Liver (tissue), 9 donors: ENCODE results near the gene ACOT11. TPM values are rescaled to one million over a fixed set of nuclear protein-coding genes. Genes with fewer than 3 reads are reported as not detected.

Source experiments
- DNase-seq: peaks from one replicate; pipeline ENCODE4 v3.0.0-alpha.2; 2017; ENCODE audit warnings: low spot score
- H3K27ac ChIP-seq, 2 donors: one replicate each; pipeline ENCODE4 v1.7.0; 2013; ENCODE audit warnings: inconsistent platforms in 2 of 2, low read length in 2 of 2, control low read depth in 1 of 2, low read depth in 1 of 2, mild to moderate bottlenecking in 1 of 2
- H3K27me3 ChIP-seq, 4 donors: one replicate each; pipeline versions ENCODE4 v1.6.1 to v1.7.0; 2013; ENCODE audit warnings: low read length in 3 of 4, inconsistent platforms in 1 of 4, mild to moderate bottlenecking in 1 of 4, moderate library complexity in 1 of 4; ENCODE audit not compliant: control insufficient read depth in 4 of 4, insufficient read depth in 4 of 4
- H3K36me3 ChIP-seq, 4 donors: one replicate each; pipeline versions ENCODE4 v1.6.1 to v1.7.0; 2013; ENCODE audit warnings: low read length in 3 of 4, mild to moderate bottlenecking in 3 of 4, low read depth in 1 of 4, moderate library complexity in 1 of 4; ENCODE audit not compliant: control insufficient read depth in 4 of 4, insufficient read depth in 3 of 4
- H3K4me1 ChIP-seq, 4 donors: one replicate each; pipeline versions ENCODE4 v1.6.1 to v1.7.0; 2013; ENCODE audit warnings: low read length in 3 of 4, mild to moderate bottlenecking in 3 of 4, moderate library complexity in 1 of 4; ENCODE audit not compliant: control insufficient read depth in 4 of 4, insufficient read depth in 4 of 4
- H3K4me3 ChIP-seq, 3 donors: one replicate each; pipeline versions ENCODE4 v1.6.1 to v1.7.0; 2013; ENCODE audit warnings: low read length in 3 of 3, control low read depth in 1 of 3, low read depth in 1 of 3, mild to moderate bottlenecking in 1 of 3
- H3K9ac ChIP-seq, 2 donors: one replicate each; pipeline ENCODE4 v1.7.0; 2013; ENCODE audit warnings: low read length in 2 of 2, mild to moderate bottlenecking in 2 of 2, moderate library complexity in 2 of 2, control low read depth in 1 of 2, low read depth in 1 of 2
- H3K9me3 ChIP-seq, 4 donors: one replicate each; pipeline versions ENCODE4 v1.6.1 to v1.7.0; 2013; ENCODE audit warnings: low read length in 3 of 4; ENCODE audit not compliant: control insufficient read depth in 4 of 4
- CTCF ChIP-seq: fragments of 150-350 bp; IDR thresholded peaks from 2 replicates; pipeline ENCODE4 v1.5.1; 2017; ENCODE audit warnings: improper control_type of control experiment, low read depth, low read length; ENCODE audit not compliant: missing input control
- HNF4G ChIP-seq: IDR thresholded peaks from 2 replicates; pipeline ENCODE4 v1.6.1; 2016; ENCODE audit warnings: antibody characterized with exemption
- MAX ChIP-seq: IDR thresholded peaks from 2 replicates; pipeline ENCODE4 v1.6.1; 2016; ENCODE audit warnings: antibody characterized with exemption
- NR2F2 ChIP-seq: IDR thresholded peaks from 2 replicates; pipeline ENCODE4 v1.6.1; 2016; ENCODE audit warnings: antibody characterized with exemption
- RAD21 ChIP-seq, 2 donors: IDR thresholded peaks; 2 replicates each; pipeline ENCODE4 v1.6.1; 2016; ENCODE audit warnings: antibody characterized with exemption in 2 of 2, mild to moderate bottlenecking in 2 of 2
- REST ChIP-seq: IDR thresholded peaks from 2 replicates; pipeline ENCODE4 v1.6.1; 2016; ENCODE audit warnings: antibody characterized with exemption, mild to moderate bottlenecking
- RXRA ChIP-seq, 2 donors: IDR thresholded peaks; 2 replicates each; pipeline ENCODE4 v1.6.1; 2017 to 2018; ENCODE audit warnings: antibody characterized with exemption in 2 of 2, mild to moderate bottlenecking in 1 of 2
- SP1 ChIP-seq: IDR thresholded peaks from 2 replicates; pipeline ENCODE4 v1.6.1; 2018; ENCODE audit warnings: antibody characterized with exemption, mild to moderate bottlenecking
- TAF1 ChIP-seq: conservative IDR thresholded peaks from 2 replicates; pipeline ENCODE4 v1.6.1; 2016; ENCODE audit warnings: antibody characterized with exemption, mild to moderate bottlenecking
- ZBTB33 ChIP-seq: IDR thresholded peaks from 2 replicates; pipeline ENCODE4 v1.6.1; 2016; ENCODE audit warnings: antibody characterized with exemption
- WGBS: extraction: QIAGEN DNeasy Blood & Tissue Kit; methylation state at CpG from one replicate; pipeline ENCODE4 v1.1.7; 2013; 5-methylcytosine and 5-hydroxymethylcytosine counted together
- polyA plus RNA-seq, 2 donors: library from polyadenylated mRNA; stranded (reverse) in 1 of 2; unstranded in 1 of 2; fragments of 200-250 nt in 1 of 2; fragments of >200 nt in 1 of 2; fragmentation: Nextera tagmentation in 1 of 2; extraction: Ambion mirVana in 1 of 2; gene quantifications; one replicate each; pipeline versions ENCODE4 v1.2.1 to v1.2.3, GENCODE V29; 2013 to 2015
- total RNA-seq, 2 donors: library from RNA; depleted of rRNA; stranded (reverse); fragments of >200 nt; gene quantifications; one replicate each; pipeline ENCODE4 v1.2.3, GENCODE V29; 2014
- donor health status: healthy.
- donor health status: healthy.
- donor health status: healthy.
- donor health status: healthy.
- donor health status: healthy.

The ACOT11 gene
- total and polyA plus RNA-seq, 4 donors = 0.13 to 1.1 (median 0.50) TPM

GRCh38 chr1:54595956-54596498 is 48.0 kb downstream of the ACOT11 start:
- no peaks in the 10 kb centered on the region for H3K9me3 ChIP-seq
- no peak overlapping the region for H3K4me3 ChIP-seq
- TF ChIP-seq TAF1 (no peak), HNF4G (no peak), MAX (no peak), RXRA (IDR thresholded peaks at IDR 0.05) (no peak), CTCF (no peak), REST (no peak), SP1 (no peak), NR2F2 (no peak), ZBTB33 (no peak)
- peaks cover 0 to 2% (median 0%) of the 10 kb centered on the region in 4 donors for H3K4me1 ChIP-seq
- WGBS = 93% methylated on average over 3 of the region's 3 CpGs
- no peaks in the 10 kb centered on the region for H3K27me3 ChIP-seq
- H3K36me3 ChIP-seq = no peaks in the 10 kb centered on the region
- DNase-seq = no peak
- no peak overlapping the region for H3K9ac ChIP-seq
- H3K27ac ChIP-seq = no peak overlapping the region

GRCh38 chr1:54596756-54597155 is 48.7 kb downstream of the ACOT11 start:
- Histone ChIP-seq H3K9me3 (no peaks in the 10 kb centered on the region), H3K27ac (no peak overlapping the region), H3K9ac (no peak overlapping the region), H3K27me3 (no peaks in the 10 kb centered on the region), H3K4me3 (no peak overlapping the region), H3K4me1 (no peaks in the 10 kb centered on the region), H3K36me3 (no peaks in the 10 kb centered on the region)
- no peak for TF ChIP-seq ZBTB33
- TF ChIP-seq RAD21 (IDR thresholded peaks at IDR 0.05) = no peak
- WGBS = 98% methylated on average over 3 of the region's 3 CpGs
- DNase-seq = no peak
